GM18909 (cell line): ENCODE results near the gene WASHC3.
"Not testable (repeated sequence)": the region's sequence is repeated elsewhere in the genome, so short reads cannot be mapped to it uniquely, and the experiment has no call there.

Source experiments
- ATAC-seq: cut with Tn5 transposase; IDR thresholded peaks from one replicate; pipeline ENCODE4 v1.9.1; 2021; ENCODE audit warnings: mild to moderate bottlenecking; ENCODE audit not compliant: unreplicated experiment, poor library complexity

Gene WASHC3, protein sequence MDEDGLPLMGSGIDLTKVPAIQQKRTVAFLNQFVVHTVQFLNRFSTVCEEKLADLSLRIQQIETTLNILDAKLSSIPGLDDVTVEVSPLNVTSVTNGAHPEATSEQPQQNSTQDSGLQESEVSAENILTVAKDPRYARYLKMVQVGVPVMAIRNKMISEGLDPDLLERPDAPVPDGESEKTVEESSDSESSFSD

DNA sequence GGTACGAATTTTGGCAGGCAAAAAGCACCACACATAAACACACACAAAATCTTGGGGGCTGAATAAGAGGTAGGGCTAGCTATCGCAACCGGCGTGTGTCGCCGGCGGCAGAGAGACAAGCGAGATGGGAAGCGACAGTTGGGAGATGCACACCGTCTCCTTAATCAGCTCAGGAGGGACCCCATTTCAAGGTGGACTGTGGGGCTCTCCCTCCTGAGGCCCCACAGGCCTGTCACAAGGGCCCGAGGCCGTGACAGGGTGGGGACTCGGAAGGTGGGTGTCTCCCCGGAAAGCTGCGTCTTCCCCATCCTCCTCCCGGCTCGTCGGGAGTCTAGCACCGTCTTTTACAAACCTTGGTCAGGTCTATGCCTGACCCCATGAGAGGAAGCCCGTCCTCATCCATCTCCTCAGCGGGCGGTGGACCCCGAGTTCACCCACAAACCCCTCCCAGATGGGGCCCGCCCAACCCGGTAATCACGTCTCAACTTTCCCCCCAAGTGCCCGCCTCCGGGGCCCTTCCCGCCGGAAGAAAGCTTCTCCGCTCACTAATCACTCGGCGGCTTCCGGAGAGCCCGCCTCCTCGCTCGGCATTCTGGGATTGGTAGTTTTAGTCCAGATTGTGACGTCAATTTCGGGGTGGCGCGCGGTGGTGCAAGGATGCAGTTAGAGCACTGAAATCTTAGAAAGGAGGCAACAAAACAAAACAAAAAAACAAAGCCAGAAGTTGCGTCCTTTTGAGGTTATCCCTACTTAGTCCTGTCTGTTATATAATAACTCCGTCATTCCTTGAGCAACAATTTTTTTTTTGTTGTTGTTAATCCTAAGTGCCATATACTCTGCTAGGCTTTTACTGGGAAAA lies at the start of gene WASHC3:
WASHC3 (minus strand) TSS at position 432 of the 859 bp plus-strand sequence; CDS start at position 403, 29 bp downstream.
- peak; percentile 95 for ATAC-seq

DNA sequence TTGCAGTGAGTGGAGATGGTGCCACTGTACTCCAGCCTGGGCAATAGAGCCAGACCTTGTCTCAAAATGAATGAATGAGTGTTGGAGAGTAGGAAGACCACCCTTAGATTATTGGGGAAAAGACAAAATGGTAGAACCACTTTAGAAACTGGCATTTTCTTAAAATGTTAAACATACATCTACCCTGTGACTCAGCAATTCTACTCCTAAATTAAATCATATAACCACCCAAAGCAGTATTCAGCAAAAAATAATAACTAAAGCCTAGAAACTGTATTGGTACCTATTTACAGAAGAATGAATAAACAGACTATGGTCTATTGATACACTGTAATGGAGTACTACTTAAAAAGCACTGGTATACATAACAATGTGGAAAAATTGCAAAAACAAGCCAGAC lies 49.0 kb upstream of the WASHC3 start:
- ATAC-seq, result no peak

DNA sequence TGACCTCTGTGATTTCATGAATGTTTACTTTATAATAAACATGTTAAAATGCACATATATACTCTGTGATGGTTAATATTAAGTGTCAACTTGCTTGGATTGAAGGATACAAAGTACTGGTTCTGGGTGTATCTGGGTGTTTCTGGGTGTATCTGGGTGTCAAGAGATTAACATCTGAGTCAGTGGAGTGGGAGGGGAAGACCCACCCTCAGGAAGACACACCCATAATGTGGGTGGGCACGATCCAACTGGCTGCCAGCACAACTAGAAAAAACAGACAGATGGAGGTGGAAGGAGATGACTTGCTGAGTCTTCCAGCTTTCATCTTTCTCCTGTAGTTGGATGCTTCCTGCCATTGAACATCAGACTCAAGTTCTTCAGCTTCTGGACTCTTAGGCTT lies 46.2 kb upstream of the WASHC3 start:
- no peak for ATAC-seq

DNA sequence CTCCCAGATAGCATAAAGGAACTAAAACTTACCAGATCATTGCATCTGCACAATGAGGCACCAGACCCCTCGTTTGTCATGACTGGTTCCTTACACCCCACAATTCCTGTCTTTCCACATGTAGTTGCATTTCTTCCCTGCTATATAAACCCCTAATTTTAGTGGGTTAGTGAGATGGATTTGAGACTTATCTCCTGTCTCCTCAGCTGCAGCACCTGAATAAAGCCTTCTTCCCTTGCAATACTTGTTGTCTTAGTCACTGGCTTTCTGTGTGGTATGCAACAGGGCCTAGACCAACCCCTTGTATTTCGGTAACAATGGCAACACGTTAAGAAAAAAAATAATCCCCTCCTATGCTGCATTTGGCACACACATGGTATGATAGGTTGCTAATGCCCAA lies 45.1 kb upstream of the WASHC3 start:
- ATAC-seq, result no peak

DNA sequence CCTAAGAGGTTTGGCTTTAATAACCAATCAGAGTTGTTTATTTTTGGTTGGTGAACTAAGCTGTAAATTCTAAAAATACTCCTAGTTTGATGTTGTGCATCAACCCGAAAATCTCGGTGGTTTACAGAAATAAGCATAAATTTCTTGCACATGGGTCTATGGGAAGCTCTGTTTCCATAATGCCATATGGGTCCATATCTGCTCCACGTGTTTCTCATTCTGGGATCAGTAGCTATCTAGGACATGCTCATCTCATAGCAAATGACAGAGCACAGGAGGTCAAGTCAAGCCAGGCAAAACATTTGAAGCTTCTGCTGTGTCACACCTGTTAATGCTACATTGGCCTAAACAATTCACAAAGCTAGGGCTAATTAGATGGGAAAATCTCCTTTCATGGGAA lies 35.1 kb upstream of the WASHC3 start:
- ATAC-seq, result no peak

DNA sequence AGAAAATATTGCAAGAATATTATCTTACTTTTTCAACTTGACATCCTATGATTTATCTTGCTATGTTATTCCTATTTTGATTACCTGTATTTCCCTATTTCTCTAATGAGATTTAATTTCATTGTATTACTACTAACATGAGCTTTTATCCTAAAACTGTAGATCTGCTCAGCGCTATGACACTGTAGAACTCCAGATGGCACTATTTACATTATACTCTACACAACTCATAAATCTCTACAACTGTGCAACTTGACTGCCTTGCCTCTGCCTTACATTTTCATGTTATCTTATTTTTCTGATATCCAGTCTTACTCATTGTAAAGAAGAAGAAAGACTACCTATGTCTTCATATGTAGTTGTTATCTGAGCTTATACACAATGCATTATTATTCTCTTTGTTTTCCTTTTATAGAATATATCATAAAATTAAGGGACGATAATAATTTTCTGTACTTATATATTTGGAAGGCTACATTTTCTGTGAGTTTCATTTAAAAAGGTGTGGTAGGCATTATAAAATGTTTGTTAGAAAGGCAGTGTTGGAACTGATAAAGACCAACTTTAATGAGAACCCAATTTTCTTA lies 34.0 kb upstream of the WASHC3 start:
- peak; percentile 51 for ATAC-seq

DNA sequence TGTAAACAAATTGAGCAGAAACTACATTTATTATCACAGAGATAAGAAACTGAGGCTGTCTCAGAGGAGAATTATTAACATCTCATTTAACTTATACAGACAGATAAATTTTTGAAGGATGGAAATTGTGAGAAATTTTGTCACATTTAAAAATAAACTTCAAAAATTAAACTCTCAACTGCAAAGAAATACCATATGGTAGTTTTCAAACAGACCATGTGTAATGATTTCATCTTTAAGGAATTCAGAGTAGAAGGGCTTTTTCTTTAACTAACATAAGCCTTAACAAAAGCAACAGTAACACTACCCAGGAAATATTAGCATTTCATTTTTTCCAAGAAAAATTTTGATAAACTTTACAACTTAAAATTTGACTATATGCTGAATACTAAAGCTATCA lies 31.5 kb upstream of the WASHC3 start:
- ATAC-seq, result no peak

DNA sequence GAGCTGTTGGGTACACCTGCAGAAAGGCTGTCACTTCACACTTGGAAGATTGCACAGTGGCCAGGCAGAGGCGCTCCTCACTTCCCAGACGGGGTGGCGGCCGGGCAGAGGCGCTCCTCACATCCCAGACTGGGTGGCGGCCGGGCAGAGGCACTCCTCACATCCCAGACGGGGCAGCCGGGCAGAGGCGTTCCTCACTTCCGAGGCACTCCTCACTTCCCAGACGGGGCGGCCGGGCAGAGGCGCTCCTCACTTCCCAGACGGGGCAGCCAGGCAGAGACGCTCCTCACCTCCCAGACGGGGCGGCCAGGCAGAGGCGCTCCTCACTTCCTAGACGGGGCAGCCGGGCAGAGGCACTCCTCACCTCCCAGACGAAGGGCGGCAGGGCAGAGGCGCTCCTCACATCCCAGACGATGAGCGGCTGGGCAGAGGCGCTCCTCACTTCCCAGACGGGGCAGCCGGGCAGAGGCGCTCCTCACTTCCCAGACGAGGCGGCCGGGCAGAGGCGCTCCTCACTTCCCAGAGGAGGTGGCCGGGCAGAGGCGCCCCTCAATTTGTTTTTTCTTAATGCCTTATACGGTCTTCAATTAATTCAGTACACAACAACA lies 27.5 kb upstream of the WASHC3 start:
- not testable (repeated sequence) for ATAC-seq

DNA sequence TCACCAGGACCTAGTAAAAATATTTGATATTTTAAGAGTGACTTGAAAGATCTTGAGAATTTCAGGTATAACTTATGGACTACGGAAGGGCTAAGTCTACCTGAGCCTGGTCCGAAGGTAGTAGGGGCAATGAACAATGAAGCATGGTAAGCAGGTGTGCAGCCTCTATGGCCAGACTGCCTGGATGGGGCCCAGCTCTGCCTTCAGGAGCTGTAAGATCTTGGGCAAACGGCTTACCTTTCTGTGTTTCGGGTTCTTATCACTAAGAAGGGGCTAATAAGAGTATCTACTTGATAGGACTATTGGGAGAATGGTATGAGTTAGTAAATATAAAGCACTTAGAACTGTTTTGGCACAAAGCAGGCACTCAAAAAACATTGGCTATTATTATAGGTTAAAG lies 19.1 kb upstream of the WASHC3 start:
- ATAC-seq, result no peak

DNA sequence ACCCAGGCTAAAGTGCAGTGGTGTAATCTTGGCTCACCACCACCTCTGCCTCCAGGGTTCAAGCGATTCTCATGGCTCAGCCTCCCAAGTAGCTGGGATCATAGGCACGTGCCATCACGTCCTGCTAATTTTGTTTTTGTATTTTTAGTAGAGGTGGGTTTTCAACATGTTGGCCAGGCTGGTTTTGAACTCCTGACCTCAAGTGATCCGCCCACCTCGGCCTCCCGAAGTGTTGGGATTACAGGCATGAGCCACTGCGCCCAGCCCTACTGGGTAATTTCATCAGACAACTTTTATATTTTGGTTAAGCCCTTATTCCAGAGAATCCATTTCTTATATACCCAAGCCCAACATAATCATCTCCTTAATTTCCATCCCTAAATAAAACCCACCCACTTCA lies 10.3 kb upstream of the WASHC3 start:
- ATAC-seq, result not testable (repeated sequence)

DNA sequence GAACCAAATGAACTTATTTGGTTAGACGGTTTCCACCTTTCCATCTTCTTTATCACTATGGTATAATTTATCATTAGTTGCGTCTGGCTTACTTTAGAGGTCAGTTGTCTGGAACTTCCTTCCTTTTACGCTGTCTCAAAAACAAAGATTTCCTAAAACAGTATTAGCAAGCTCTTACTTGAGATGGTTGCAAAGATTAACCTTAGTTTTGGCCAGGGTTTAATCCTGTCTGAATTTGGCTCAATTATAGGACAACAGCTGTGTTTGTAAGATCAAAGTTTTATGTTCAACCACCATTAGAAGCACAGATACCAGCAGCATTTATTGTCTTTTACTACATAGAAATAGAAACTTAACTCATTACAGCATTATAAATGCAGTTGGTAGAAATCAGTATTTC lies 7.9 kb upstream of the WASHC3 start:
- ATAC-seq, result no peak

DNA sequence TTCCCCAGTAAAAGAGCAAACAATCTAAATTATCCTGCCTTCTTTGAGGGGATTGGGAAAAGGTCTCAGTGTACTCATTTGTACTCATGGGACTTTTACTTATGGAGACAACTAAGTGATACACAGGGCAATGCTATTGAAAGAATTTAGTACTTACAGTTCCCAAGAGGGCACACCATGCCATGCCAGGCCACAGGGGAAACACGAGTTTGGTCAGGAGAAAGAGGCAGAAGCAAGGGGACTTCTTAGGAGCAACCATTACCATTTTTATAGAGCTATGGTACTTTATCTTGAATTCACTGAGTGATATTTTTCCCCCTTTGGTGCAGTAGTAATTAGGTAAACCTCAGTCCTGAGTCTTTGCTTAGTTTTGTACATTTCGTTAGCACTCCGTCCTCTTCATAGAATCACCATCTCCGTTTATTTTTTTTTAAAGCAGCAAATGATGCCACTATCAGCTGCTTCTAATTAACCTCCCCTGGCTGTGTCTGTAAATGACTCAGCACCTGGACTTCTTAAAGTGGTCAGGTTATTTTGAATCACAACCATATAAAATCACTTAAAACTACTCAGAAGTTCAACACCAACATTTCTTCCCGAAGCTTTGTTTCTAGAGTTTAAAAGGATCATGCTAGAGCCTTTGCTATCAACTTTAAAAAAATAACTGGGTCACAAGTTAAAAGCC lies 5.9 kb upstream of the WASHC3 start:
- ATAC-seq, result no peak

DNA sequence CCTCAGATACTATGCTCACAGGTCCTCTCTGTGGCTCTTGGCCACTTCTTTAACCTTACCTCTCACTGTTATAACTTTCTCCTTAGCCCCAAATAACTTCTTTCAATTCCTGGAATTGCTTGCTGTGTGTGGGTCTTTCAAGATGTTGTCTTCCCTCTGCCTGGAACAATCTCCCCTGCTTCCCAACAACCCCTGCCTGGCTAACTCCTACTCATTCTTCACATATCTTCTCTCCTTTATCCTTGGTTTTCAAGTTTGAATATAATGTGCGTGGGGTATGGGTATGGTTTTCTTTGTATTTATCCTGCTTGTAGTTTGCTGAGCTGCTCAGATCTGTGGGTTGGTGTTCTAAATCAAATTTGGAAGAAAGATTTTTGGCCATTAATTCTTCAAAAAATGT lies 2.7 kb upstream of the WASHC3 start:
- ATAC-seq, result no peak

DNA sequence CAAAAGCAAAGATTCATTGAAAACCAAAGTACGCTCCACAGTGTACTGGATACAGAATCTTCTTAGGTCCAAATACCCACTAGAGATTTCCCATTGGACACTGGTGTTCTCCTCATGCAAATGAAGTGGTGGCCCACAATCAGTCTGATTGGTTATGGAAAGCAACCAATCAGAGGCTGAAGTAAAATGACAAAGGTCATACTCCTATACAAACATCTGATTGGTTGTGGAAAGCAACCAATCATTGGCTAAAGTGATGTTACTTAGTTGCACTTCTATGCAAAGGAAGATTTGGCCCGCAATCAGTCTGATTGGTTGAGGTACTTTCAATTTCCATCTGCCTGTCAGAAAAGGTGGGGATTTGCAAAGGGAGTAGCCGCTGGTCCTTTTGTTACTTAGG lies 1.3 kb upstream of the WASHC3 start:
- no peak for ATAC-seq

DNA sequence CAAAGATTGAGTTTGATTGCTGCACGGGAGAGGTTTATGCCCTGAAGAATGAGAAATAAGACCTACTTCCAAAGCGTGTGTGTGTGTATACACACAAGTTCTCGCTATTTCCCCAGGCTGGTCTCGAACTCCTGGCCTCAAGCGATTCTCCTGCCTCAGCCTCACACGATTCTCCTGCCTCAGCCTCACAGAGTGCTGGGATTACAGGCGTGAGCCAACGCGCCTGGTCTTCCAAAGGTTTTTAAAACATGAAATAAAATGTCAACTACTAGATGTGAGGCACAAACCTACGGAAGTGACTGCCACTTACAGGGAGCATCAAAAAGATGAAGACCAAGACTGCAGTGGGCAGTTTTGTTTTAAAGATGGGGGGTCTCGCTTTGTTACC lies 622 bp upstream of the WASHC3 start:
- no peak for ATAC-seq

DNA sequence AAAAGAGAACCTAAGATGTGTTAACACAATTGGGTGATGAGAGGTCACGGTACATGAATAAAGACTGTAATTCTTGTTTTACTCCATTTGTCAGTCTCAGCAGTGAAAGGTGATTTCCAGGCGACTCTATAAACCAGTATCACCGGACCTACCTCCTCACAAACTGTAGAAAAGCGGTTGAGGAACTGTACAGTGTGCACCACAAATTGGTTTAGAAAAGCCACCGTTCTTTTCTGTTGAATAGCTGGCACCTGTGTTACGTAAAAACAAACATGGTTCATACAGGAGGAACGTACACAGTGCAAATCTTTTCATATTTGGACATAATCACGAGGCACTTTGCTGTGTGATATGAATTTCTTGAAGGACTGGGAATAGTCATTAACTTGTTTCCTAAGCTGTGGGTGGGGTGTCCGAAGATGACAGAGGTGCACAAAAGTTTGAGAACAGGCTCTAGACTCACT lies 663 bp downstream of the WASHC3 start:
- ATAC-seq, result peak; percentile 49

DNA sequence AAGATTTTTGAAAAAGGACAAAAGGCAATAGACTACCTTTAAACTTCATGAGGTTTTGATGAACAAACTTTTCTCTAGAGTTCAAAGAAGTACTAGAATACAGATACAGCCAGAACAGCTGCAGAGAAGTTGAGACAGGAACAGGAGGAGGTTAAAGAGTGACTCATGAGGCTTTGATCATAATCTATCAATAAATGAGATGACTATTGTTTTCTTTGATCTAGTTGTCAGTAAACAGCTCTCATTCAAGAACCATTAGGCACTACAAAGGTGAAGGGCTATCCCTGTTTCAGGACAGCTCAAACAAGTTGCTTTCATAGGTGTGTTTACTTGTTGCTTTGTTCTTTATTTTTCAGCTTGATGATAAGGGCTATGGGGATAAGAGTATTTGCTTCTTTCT lies 2.4 kb downstream of the WASHC3 start:
- no peak for ATAC-seq

DNA sequence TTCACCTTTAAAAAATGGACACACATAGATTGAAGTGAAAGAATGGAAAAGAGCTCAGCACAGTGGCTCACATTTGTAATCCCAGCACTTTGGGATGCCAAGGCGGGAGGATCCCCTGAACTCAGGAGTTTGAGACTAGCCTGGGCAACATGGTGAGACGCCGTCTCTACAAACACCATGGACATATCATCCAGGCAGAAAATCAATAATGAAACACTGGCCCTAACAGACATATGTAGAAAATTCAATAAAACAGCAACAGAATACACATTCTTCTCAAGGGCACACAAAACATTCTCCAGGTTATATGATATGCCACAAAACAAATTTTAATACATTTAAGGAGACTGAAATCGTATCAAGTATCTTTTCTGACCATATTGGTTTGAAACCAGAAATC lies 7.4 kb downstream of the WASHC3 start:
- ATAC-seq, result no peak

DNA sequence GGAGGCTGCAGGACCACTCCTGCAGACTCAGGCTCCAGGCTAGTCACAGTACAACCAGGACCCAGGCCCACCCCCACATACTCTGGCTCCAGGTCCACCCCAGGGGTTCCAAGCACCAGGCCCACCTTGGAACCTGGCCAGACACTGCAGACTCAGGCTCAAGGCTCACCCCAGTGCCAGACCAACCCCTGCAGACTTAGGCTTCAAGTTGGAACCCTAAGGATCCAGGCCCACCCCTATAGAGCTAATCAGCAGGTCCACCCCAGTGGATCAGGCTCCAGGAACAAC lies 8.8 kb downstream of the WASHC3 start:
- ATAC-seq, result no peak

DNA sequence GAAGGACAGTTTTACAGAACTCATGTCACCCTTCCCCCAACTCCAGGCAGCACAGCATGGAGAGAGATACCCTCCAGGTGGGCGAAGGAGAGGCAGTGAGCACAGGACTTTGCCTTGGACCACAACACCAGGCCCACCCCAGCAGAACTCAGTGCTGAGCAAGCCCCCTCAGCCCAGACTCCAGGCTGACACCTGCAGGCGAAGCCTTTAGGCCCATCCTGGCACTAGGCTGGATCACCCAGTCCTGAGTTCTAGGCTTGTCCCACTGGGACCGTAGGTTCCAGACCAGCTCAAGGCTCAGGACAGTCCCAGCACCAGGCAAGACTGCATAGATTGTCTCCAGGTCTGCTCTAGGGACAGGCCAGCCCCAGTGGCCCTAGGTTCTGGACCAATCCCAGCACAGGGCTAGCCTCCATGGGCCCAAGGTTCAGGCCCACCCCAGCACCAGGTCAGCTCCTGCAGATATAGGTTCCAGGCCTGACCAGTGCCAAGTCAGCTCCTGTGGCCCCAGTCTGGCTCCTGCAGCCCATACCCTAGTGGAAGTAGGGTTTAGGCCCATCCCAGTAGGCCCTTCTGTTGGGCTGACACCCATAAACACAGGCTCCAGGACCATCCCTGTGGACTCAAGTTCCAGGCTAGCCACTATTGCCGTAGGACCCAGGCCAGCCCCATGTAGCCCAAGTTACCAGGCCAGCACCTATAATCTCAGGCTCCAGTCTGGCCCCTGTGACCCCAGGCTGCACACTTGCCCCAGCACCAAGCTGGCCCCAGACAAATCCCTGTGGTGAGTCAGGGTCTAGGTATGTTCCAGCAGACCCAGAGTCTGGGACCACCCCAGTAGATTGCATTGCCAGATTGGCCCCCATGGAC lies 9.4 kb downstream of the WASHC3 start:
- no peak for ATAC-seq
